SK-N-DZ (cell line): Measurements from ENCODE around the gene HOXC11.

Source experiments
- DNase-seq: peaks from one replicate; pipeline ENCODE4 v3.0.0-alpha.2; 2015; ENCODE audit warnings: low spot score

HOXC11 gene

GRCh38 chr12:54009171-54010052 is 36.5 kb downstream of the HOXC11 start:
- DNase-seq = no peak

- DNase-seq = no peak
Measured at GRCh38 chr12:54010053-54010971, 37.4 kb downstream of the HOXC11 start.

DNA sequence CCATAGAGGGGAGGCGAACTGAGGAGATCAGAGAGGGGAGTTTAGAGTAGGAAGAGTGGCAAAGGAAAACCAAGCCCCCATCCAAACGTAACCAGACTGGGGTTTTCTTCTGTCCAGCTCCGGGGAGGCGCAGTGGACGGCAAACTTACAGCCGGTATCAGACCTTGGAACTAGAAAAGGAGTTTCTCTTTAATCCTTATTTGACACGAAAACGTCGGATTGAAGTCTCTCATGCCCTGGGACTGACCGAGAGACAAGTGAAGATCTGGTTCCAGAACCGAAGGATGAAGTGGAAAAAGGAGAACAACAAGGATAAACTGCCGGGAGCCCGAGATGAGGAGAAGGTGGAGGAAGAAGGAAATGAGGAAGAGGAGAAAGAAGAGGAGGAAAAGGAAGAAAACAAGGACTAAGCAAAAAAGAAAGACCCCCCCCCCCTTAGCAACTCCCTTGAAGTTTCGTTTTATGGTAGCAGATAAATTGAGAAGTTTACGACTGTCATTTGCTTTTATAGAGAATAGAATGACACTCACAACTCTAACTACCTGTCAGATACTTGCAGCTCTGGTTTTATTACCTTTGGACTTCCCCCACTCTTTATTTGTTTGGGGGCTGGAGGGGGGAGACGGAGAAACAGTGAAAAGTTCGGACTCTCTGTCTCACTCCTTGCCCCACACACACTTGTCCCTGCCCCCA is 38.2 kb downstream of the HOXC11 start:
- DNase-seq = no peak

DNA sequence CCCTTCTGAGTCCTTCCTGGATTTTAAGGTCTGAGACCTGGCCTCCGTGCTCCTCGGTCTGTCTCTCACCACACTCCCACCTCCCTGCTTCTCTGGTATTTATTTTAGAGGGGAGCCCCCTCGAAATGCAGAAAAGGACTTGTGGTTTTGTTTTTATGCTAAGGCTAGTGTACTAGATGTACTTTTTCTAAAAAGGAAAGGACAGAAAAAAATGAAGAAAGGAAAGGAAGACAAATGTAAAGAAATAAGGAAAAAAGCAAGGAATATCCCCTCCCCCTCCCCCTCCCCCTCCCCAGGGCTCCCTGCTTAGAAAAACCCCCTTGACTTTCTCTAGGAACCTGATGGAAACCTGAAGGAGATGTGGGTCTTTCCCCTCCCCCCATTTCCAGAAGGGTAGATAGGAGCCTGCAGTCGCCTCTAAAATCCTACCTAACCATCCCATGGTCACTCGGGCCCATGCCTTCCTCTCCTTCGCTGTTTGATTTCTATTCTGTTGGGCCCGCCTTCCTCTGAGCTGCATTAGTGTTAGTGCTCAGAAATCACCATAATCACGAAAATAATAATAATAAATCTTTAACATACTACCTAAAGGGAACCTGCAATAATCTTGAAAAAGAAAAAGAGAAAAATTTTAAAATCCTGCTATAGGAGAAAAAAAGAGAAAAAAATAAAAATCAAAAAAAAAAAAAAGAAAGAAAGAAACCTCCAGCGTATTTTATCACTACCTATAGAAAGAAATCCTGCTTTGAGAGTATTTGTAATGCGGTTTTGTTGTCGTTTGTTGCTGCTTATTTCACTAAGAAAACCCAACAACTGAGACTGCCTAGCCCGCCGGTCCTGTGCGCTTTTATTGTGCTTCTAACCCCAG is 39.0 kb downstream of the HOXC11 start:
- no peak for DNase-seq

GRCh38 chr12:54012631-54013409 is 39.9 kb downstream of the HOXC11 start:
- DNase-seq = no peak

DNA sequence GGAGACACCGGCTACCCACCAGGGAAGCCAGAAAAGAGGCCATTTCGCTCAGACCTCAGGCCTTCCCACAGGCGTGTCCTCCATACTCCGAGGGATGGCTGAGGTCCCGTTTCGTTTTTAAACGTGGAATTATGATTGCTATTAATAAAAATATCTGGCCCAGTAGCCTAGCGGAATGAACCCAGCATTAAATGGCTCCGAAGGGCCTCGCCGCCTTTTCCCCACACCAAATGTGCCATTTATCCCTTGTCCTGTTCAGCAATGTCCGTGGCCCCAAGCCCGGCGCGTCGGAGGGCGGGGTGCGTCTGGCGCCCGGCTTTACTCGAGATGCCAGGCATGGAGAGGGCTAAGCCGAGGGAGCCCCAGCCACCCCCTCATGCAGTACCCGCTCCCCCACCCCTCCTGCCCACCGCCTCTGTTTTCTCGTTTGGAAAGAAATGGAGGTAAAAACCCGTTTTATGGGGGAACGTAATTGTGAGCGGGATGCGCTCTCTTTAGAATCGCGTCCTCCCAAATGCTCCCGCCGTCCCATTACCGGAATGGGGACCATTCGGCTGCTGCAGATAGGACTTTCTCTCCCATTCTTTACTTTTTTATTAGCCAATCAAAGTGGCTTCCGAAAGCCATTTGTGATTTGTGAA is 41.6 kb downstream of the HOXC11 start:
- DNase-seq = no peak

- DNase-seq = no peak
Measured at GRCh38 chr12:54015018-54015931, 42.3 kb downstream of the HOXC11 start.

DNA sequence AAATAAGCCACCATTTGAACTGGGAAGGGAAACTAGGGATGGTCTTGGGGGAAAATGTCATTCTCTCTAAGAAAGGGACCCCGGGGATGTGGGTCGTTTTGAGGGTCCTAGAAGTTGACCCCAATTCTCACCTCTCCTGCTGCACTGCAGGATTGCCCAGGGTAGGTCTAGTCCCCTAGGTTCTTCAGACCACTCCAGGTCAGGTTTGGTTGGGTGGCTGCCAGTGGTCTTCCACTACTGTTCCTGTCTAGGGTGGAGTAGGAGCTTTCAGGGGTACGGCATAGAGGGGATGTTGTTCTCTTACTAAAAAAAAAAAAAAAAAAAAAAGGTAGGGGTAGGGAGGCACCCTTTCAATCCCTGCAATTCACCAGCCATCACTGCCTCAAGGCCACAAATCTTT is 43.1 kb downstream of the HOXC11 start:
- no peak for DNase-seq

- no peak for DNase-seq
Measured at GRCh38 chr12:54016478-54016964, 43.6 kb downstream of the HOXC11 start.

DNA sequence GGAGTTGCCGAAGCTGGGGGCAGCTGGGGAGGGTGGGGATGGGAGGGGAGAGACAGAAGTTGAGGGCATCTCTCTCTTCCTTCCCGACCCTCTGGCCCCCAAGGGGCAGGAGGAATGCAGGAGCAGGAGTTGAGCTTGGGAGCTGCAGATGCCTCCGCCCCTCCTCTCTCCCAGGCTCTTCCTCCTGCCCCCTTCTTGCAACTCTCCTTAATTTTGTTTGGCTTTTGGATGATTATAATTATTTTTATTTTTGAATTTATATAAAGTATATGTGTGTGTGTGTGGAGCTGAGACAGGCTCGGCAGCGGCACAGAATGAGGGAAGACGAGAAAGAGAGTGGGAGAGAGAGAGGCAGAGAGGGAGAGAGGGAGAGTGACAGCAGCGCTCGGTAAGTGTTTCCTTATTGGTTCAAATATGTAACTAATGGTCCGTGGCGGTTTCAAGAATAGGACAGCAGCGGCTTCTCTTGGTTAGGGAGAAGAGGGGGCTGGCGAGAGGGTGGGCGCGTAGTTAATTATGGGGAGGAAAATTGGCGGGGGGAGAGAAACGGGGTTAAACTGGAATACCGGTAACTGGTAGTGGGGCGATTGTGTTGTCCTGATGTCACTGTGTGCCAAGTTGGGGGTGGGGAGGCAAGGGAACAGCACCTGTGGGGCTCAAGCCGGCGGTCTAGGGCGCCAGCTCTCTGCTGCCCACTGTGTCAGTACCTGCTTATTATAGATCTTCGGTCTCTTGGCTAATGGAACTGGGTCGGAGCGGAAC is 44.3 kb downstream of the HOXC11 start:
- peak; percentile 54 for DNase-seq

- DNase-seq = peak; percentile 94
Measured at GRCh38 chr12:54017878-54018467, 45.0 kb downstream of the HOXC11 start.

- DNase-seq = no peak
Measured at GRCh38 chr12:54018468-54018984, 45.6 kb downstream of the HOXC11 start.

DNA sequence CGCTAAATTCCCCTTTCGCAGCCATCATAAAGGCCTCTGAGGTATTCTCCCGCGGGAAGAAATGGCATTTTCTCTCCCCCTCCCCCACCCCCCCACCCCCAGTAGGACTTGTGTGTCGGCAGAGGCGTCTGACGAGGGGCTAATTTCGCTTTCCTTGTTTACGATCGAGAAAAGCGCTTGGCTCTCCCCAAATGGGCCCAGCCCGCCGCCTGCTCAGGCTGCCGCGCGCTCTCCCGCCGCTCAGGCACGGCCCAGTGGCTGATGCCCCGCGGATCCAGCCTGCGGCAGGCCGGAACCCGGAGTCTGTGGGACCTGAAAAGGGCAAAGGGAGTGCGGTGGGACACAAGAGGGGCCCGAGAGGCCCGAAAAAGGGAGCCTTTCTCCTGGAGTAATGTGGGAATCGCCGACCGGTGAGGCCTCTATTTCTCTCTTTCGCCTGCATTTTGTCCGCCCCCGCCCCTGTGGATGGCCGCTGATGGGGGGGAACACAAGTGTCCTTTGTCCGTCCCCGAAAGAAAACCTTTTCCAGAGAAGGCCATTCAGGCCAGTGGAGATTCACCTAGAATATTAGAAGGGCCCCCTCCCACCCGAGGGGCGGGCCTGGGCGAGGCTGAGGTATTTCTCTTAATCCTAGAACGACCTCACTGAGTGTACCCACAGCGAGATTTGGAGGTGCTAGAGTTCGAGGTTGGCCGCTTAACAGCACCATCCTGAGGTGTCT is 46.3 kb downstream of the HOXC11 start:
- no peak for DNase-seq

DNA sequence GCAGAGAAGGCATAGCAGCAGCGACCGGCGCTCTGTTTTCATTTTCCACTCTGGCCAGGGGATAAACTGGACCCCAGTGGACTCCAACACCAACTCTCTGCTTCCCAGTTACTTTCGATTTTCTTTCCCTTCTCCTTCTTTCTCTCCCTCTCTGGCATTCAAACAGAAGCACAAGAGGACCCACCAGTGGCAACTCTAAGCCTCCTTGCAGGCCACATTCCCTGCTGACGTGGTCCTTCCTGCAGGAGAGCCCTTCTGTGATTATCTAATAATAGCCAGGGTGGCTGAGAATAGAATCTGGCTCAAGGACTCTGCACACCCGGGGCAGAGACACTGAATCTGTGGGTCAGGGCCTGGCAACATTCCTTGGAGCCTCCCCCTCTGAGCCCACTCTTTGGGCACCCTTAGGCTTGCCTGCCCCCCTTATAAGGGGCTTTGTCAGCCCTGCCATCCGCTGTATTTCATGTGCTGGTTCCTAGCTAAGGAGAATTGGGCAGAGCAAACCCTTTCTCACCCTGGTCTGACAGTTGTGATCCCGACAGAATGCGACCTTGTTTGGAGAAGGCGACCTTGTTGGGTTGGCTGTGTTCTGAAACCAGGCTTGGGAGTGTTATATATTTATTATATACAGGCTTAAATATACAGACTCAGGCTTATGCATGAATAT is 47.1 kb downstream of the HOXC11 start:
- DNase-seq = peak; percentile 52

DNA sequence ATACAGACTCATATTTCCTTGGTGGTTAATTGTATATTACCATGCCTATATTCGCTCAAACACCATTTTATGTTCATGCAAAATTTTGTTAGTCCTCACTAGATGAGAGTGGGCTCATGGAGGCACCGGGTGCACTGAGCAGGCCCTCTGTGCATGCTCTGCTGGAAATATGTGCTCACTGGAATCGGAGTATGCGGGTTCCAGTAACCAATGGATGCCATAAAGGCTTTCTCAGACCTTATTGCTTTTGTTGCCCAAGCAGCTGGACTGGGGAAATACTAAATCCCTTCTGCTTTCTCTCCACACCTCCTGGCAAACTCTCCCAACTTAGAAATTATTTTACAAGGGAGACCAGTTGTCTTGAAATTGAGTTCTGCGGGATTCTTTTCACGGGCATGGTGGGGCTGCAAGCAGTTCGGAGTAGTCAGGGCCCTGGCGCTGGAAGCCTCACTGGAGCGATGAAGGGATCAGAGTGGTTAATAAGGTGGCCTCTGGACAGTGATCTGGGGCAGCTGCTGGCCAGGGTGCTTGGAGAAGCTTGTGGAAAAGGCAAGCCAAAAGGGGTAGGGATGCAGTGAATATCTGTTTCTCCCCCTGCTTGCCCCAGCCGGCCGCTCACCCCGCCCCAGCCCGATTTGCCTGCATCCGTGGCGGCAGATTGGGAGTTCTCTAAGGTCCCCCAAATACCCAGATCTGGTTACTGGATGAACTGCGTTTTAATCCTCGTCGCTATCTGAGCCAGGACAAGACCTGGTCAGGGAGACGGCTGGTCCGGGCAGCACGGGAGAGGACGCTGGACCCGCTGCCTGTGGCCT is 47.9 kb downstream of the HOXC11 start:
- DNase-seq = no peak
